ENCODE results near the gene FZR1.
"Not testable (repeated sequence)": the region's sequence is repeated elsewhere in the genome, so short reads cannot be mapped to it uniquely, and the experiment has no call there.

The FZR1 gene

DNA sequence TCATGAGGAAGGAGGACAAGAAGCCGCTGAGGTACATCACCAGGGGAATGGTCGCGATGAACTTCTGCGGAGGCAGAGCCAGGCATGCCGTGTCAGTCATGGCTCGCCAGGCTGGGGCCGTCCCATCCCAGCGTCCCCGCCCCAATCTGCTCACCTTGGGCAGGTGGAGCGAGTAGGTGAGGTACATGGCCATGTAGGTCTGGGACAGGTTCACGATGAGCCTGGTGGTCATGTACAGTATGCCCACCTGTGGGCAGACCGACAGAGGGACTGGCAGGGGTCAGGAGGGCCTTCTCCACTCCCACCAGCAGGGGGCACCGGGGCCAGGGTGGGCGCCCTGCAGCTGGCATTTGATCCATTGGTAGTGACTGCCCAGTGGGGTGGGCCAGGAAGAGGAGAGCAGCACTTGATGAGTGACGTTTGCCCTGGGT, 41.2 kb downstream of the FZR1 start:
- no peak for DNase-seq (ENCODE audit: low read depth)

DNA sequence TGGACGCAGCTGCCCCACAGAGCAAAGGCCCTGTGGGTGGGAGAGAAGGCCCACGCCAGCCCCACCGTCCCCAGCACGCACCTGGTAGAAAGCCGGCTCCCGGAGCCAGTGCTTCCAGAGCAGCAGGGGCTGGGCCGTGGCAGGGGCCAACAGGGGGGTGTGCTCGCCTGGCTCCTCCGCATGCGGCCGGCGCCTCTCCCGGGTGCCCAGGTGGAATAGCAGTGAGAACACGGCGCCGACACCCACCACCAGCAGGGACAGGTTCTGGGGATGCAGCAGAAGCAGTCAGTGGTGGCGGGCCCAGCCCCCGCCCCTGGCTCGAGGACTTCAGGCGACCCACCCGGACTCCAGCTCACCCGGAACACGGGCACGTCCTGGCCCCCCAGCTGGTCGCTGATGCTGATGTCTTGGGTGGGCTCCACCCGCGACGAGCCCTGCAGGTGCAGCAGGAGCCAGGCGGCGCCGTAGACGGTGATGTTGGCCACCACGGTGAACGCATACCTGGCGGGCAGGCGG, 41.7 kb downstream of the FZR1 start:
- DNase-seq (ENCODE audit: low read depth) = no peak

DNA sequence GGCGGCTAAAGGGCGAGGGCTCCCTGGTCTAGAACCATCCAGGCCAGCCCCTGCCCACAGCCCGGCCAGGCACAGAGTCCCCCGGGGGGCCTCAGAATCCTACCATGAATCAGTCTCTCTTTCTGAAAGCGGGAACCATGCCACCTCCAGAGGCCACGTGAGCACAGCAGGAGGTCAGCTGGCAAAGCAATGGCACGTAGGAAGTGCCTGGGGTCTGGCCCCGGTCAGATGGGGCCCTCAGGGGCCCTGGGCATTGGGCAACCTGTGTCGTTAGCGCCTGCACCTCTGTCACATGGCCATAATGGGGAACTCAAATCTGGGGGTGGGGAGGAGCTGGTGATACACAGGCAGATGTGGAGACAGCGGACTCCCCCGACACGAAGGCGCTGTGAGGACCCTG, 42.5 kb downstream of the FZR1 start:
- no peak for DNase-seq (ENCODE audit: low read depth)

DNA sequence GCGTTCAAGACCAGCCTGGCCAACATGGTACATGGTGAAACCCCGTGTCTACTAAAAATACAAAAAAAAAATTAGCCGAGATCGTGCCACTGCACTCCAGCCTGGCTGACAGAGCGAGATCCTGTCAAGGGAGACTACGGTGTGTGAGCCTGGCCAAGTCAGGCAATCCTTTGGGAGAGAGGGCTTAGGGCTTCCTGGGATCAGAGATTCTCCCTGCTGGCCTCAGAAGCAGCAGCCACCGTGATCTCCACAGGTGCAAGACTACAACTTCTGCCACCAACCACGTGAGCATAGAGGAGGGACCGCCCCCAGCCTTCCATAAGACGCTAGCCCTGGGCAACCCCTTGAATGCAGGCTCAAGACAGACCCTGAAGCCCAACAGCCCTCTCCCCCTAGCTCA, 43.7 kb downstream of the FZR1 start:
- no peak for DNase-seq (ENCODE audit: low read depth)

DNA sequence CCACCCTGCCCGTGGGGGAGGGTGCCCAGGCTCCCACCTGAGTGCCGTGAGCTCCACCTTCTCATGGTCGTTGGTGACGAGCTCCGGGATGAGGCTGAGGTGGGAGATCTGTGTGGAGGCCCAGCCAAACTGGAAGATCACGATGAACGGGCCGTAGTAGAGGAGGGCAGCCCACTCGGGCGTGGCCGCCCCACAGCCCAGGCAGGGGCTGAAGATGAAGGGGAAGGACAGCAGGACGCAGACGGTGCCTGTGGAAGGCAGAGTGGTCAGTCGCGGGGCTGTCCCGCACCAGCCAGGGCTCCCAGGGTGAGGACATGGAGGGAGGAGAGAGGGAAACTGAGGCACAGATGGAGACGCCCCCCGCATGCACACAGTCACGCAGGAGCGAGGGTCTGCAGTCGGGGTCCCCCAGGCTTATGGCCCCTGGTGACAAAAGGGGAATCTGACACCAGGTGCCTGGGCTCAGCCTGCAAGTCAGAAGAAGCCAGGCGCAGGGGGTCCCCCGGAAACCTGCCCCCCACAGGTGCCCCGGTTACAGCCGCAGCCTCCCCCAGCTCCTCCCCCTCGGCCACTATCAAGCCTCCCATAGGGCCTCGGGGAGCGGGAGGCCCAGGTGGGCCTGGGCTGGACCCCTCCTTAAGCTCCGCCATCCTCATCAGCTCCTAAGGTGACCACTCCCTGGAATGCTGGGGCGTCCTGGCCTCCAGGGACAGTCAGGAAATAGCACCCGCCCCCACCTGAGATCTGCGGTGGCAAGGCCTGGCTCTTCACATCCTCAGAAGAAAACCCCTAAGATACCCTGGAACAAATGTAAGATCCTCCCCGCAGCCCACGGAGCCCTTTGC, 45.1 kb downstream of the FZR1 start:
- DNase-seq (ENCODE audit: low read depth) = no peak

DNA sequence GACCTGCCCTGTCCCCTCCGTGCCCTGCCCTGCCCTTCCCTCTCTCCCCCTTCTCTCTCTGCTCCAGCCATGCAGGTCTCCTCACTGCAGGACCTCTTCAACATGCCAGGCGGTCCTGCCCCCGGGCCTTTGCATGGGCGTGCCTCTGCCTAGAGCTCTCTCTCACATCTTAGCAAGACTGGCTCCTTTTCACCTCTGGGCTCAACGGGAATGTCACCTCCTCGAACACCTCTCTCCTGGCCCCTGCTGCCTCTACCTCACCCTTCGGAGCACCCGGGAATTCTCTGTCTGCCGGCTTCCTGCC, 45.6 kb downstream of the FZR1 start:
- DNase-seq (ENCODE audit: low read depth) = no peak

DNA sequence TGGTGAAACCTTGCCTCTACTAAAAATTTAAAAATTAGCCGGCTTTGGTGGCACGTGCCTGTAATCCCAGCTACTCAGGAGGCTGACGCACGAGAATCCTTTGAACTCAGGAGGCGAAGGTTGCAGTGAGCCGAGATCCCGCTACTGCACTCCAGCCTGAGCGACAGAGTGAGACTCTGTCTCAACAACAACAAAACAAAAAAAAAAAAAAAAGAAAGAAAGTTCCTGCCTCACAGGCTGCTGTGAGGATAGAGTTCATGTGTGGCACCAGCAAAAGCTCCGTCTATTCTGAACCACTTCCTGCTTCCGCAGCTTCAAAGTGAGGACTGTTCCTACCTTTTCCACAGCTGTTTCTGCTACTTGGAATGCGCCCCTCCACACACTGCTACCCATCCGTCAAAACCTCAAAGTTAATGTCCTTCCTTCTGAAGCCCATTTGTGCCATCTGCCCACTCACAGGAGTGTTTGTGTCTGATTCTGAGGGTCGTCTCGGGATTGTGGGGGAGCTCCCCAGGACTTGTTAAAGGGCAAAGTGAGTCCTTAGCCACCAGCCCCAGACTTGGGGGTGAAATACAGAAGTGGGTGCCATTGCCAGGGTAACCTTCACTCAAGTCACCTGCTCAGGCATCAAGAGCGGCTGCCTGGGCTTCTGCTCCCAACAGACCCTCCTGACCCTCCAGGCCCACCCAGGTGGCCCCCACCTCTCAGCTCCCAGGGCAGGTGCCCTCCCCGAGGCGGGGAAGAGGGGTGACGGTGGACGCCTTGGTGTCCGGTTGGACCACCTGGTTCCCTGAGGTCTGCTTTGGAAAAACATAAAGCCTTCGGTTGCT, 48.4 kb downstream of the FZR1 start:
- no peak for DNase-seq (ENCODE audit: low read depth)

DNA sequence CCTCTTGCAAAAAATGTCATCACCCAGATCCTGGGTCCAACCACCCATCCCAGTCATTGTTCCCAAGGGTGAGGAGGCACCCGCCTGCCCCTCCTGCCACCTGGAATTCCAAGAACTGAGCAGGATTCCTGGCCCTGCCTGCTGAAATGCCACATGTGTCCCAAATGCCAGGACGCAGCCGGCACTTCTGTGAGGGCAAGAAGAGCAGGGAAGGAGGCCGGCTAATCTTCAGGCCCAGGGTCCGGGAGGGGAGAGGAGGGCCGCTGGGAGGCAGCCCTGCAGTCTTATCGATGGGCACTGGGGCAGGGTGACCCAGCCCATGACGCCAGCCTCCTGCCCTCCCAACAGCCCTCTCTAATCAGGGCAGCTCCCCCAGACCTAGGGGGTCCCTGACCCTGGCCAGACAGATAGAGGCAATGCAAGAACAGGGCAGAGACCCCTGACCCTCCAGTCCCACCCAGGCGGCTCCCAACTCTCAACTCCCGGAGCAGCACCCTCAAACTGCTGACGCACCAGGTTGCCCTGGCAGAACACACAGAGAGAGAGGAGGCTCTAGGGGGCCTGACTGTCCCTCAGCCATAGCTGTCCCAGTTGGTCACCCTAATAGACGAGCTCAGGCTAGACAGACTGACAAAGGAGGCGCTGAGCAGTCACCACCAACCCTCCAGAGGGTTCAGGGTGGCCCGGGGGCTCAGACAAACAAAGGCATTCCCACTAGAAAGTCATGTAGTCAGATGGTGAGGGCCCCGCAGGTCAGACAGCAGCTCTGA, 49.7 kb downstream of the FZR1 start:
- DNase-seq (ENCODE audit: low read depth) = no peak

DNA sequence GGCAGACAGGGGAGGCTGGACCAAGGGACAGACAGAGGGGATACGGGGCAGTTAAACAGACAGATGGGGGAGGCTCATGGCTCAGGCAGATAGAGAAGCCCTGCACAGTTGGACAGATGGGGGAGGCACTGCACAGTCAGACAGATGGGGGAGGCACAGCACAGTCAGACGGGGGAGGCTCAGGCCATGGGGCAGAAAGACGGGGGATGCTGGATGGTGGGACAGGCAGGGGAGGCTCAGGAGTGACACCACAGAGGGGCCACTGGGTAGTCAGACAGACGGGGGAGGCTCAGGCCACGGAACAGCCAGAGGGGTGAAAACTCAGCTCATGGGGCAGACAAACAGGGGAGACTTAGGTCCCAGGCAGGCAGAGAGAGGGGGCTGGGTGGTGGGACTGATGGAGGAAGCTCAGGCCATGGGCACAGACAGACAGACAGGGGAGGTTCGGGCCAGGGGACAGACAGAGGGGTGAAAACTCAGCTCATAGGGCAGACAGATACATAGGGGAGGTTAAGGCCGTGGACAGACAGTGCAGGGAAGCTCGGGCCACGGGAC, 50.4 kb downstream of the FZR1 start:
- DNase-seq (ENCODE audit: low read depth) = no peak

DNA sequence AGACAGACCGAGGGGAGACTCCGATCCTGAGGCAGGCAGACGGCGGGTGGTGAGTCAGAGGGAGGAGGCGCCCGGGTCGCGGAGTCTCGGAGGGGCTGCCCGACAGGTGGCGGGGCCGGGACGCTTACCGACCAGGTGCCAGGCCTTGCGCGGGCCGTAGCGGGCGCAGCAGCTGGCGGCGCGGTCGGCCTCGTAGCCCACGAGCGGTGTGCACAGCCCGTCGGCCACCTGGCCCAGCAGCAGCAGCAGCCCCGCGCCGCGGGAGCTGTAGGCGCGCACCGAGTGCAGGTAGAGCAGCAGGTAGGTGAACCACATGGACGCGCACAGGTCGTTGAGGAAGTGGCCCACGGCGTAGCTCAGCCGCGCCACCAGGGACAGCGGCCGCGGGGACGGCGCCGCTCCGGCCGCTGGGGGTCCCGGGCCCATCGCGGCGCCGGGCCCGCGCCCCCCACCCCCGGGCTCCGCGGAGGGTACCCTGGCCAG, 50.9 kb downstream of the FZR1 start:
- no peak for DNase-seq (ENCODE audit: low read depth)

DNA sequence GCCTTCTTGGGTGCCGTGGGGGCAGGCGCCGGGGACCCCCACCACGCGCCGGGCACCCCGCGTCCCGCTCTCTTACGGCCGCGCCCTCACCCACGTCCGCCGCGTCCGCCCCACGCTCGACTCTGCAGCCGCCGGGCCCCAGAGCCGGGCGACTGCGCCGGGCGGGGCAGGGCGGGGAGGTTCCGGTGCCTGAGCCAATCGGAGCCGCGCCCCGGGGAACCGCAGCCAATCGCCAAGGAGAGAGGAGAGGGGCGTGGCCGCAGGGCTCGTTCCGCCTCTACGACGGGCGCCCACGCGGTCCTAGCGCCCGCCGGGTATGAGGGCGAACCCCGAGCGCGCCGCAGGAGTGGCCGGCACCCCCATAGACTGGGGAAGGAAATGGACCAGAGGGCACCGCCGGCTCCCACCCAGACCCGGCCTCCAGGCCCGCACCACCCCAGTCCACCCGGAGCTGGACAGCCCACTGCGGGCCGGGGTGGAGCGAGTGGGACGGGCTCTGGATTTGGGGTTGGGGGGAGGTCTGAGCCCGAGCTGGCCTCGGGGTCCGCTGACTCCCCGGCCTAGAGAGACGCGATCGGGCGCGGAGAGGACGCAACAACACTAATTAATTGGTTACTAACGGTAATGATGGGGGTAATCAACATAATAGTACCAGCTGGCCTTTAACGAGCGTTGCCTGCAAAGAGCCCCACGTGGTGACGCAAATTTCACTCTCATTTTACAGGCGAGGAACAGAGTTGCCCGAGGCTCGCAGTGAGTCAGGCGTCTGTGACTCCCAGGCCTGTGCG, 51.5 kb downstream of the FZR1 start, which contains the start of gene MFSD12:
Gene MFSD12 (minus strand): TSS at position 126 of the 788 bp plus-strand sequence. CDS start 183 bp downstream, outside the sequence.
- DNase-seq (ENCODE audit: low read depth) = peak; percentile 80

DNA sequence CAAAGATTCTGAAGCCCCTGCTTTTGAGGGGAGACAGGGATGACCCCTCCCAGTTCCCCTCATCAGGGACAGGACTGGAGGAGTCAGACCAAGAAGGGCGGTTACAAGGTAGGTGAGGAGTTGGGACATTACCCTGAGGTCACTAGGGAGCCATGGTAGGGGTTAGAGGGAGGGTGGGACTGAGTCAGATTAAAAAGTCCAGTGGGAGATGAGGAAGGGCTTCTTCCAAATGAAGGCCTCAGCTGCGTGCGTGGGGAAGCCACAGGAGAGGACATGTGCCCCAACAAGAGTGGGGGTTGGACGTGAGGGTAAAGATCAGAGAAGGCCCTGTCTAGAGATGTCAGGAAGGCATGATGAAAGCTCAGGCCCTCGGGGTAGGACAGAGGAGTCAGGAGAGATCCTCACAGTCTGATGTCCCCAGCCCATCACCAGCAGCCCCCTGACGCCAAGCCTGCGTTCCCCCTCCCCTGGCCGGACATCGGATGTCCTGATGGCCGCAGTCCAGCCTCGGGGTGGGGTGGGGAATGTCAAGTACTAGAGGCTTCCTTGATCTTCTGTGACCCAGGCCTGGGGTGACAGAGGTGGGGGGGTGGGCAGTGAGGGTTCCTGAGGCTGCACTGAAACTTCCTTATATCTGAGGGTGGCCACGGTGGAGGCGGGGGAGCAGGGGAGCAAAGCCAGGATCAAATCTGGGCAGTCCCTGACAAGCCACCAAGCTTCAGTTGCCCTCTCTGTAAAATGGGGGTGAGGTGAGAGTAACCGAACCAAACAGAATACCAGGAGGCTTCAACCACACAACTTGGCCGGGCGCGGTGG, 57.8 kb downstream of the FZR1 start:
- DNase-seq (ENCODE audit: low read depth) = no peak

DNA sequence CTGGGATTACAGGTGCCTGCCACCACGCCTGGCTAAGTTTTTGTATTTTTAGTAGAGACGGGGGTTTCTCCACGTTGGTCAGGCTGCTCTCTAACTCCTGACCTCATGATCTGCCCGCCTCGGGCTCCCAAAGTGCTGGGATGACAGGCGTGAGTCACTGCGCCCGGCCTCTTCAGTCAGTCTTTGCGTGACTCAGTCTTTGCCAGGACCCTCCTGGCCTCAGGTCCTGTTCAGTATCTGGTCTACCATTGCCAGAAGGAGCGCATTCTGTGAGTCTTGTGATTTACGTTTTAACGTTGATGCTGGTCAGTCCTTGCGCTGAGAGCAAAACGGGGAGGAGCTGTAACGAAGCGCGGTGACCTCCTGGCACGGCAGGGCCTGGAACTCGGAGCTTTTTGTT, 59.0 kb downstream of the FZR1 start:
- DNase-seq (ENCODE audit: low read depth) = no peak

DNA sequence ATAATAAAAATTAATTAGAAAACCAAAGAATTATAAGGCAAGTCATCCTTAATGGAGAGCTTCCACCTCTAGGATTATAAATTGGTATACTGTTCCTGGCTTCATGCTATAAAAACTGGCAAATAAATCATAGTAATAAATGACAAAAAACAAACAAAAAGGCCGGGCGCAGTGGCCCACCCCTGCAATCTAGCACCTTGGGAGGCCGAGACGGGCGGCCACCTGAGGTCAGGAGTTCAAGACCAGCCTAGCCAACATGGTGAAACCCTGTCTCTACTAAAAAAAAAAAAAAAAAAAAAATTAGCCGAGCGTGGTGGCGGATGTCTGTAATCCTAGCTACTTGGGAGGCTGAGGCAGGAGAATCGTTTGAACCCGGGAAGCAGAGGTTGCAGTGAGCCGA, 63.9 kb downstream of the FZR1 start:
- DNase-seq (ENCODE audit: low read depth) = not testable (repeated sequence)

DNA sequence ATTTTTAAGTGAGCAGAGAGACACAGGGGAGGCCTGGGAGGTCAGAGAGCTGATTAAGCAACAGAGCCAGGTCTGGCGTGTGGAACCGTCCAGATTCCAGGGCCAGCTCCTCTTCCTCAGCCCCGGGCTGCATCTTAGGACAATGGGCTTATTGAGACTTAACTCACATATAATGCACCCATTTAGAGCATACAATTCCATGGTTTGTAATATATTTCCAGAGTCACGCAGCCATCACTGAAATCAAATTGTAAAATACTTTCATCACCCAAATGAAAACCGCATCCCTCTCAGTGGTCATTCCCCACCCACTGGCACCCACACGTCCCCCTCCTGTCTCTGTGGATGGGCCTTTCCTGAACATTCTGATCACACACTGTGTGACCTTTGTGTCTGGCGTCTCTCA, 64.5 kb downstream of the FZR1 start:
- DNase-seq (ENCODE audit: low read depth) = no peak

DNA sequence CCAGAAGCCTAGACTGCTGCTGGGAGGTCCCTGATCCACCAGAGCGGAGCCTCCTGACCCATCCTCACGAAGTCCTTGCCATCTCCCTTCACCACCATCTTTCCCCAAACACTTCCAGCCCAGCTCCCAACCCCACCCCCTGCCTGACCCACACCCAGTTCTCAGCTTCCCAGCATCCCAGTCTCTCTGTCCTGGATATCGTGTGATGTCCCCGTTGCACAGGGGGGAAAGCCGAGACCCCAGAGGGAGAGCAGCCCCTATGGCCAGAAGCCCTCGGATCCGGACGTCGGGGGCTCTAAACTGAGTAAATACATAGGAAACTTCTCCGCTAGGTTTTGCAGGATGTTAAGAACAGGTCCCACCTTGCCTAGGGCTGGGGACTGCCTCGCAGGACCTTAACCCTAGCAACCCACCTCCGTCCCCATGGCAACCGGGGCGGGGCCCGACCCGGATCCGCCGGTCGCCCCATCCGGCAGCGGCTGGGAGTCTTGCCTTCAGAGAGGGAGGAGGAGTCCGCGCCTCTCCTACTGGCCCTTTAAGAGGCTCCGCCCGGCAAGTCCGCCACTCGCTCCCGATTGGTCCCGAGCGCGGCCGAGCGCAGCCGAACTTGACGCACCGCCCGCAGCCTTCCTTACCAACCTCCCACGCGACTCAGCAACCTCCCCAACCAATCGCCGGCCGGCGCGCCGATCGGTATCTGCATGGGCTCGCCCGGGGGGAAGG, 66.2 kb downstream of the FZR1 start:
- peak; percentile 100 for DNase-seq (ENCODE audit: low read depth)

DNA sequence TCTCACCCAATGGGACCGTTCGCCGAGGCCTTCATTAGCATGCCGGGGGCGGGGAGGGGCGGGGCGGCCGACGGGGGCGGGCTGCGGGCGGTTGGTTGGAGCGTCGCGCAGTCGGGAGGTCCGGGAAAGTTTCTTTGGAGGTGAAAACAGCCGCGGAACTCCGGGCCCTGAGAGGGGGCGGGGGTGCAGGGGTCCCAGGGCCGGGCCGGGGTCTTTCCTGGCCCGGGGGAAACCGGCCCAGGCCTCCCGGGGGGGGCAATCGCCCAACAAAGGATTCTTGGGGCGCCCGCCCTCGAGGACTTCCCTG, 66.7 kb downstream of the FZR1 start, which contains the start of gene HMG20B:
Gene HMG20B (plus strand): TSS at position 90 of the 307 bp plus-strand sequence. CDS start 366 bp downstream, outside the sequence.
- DNase-seq (ENCODE audit: low read depth) = no peak

DNA sequence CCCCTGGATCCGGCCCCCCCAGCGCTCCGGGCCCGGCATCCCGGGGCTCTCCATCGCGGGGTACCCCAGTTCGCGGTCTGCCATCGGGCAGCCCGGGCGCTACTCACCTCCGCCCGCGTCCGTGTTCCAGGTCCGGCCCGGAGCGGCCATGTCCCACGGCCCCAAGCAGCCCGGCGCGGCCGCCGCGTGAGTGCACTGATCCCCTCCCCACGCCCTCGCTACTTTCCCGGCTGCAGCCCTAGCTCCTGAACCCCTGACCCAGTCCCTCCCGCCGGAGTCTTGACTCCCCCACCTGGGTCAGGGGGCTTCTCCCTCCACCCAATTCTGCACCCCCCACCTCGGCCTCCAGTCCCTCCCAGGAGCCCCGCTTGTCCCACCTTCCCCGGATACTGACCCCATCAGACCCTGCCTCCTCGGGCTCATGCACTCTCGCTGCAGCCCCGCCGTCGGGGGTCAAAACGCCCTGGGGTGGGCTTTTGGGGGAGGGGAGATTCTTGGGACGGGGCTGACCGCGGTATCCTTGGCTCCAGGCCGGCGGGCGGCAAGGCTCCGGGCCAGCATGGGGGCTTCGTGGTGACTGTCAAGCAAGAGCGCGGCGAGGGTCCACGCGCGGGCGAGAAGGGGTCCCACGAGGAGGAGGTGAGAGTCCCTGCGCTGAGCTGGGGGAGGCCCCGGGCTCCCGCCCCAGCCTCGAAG, 67.2 kb downstream of the FZR1 start:
- DNase-seq (ENCODE audit: low read depth) = no peak
